Mesothelial cell of epicardium (in vitro differentiated cells): Measurements from ENCODE around the gene ZNF668. TPM values are rescaled to one million over a fixed set of nuclear protein-coding genes. Genes with fewer than 3 reads are reported as not detected.
"Not testable (repeated sequence)": the region's sequence is repeated elsewhere in the genome, so short reads cannot be mapped to it uniquely, and the experiment has no call there.

Source experiments
- DNase-seq, 2 experiments: peaks; one replicate each; pipeline ENCODE4 v3.0.0; 2021; ENCODE audit warnings: low spot score in 2 of 2; ENCODE audit not compliant: unreplicated experiment in 2 of 2
- H3K27ac Mint-ChIP-seq: 2 replicates; pipeline ENCODE4 v1.8.0; 2021; ENCODE audit warnings: mixed read lengths
- H3K27me3 Mint-ChIP-seq: 2 replicates; pipeline ENCODE4 v1.8.0; 2021; ENCODE audit warnings: low read depth, mixed read lengths
- H3K36me3 Mint-ChIP-seq: 2 replicates; pipeline ENCODE4 v1.8.0; 2021; ENCODE audit warnings: mixed read lengths
- H3K4me1 Mint-ChIP-seq: 2 replicates; pipeline ENCODE4 v1.8.0; 2021; ENCODE audit warnings: mixed read lengths
- H3K4me3 Mint-ChIP-seq: 2 replicates; pipeline ENCODE4 v1.8.0; 2021; ENCODE audit warnings: mild to moderate bottlenecking, moderate library complexity, mixed read lengths
- H3K9me3 Mint-ChIP-seq: 2 replicates; pipeline ENCODE4 v1.8.0; 2021; ENCODE audit warnings: mixed read lengths
- CTCF ChIP-seq: fragments of 200-600 bp; sonication (generic); IDR thresholded peaks from one replicate; pipeline ENCODE4 v1.5.0; 2021; ENCODE audit warnings: antibody characterized with exemption; ENCODE audit not compliant: unreplicated experiment
- total RNA-seq: library from RNA; stranded (reverse); gene quantifications from 3 replicates; pipeline ENCODE4 v1.2.1, GENCODE V29; 2021

Gene ZNF668
- total RNA-seq, 1 donor from 2014 or later, result 12.8 TPM

GRCh38 chr16:31023252-31023602, 50.8 kb downstream of the ZNF668 start:
- no peaks in the 10 kb centered on the region for H3K36me3 Mint-ChIP-seq
- no peak for DNase-seq
- no peaks in the 10 kb centered on the region for H3K4me1 Mint-ChIP-seq
- no peaks in the 10 kb centered on the region for H3K9me3 Mint-ChIP-seq
- H3K27ac Mint-ChIP-seq, result no peak overlapping the region
- no peak for TF ChIP-seq CTCF
- no peaks in the 10 kb centered on the region for H3K27me3 Mint-ChIP-seq
- no peak overlapping the region for H3K4me3 Mint-ChIP-seq

GRCh38 chr16:31022544-31023251, 51.3 kb downstream of the ZNF668 start:
- Mint-ChIP-seq H3K27me3 (no peaks in the 10 kb centered on the region), H3K27ac (no peak overlapping the region), H3K4me1 (no peaks in the 10 kb centered on the region), H3K9me3 (no peaks in the 10 kb centered on the region), H3K4me3 (no peak overlapping the region), H3K36me3 (no peaks in the 10 kb centered on the region)
- TF ChIP-seq CTCF, result no peak
- DNase-seq, result no peak

GRCh38 chr16:31020536-31020935, 53.5 kb downstream of the ZNF668 start:
- DNase-seq, result no peak
- Mint-ChIP-seq H3K4me3 (no peak overlapping the region), H3K36me3 (no peaks in the 10 kb centered on the region), H3K9me3 (no peaks in the 10 kb centered on the region), H3K27ac (no peak overlapping the region), H3K27me3 (peaks cover 2% of the 10 kb centered on the region), H3K4me1 (no peaks in the 10 kb centered on the region)
- TF ChIP-seq CTCF, result no peak

- not testable (repeated sequence) for H3K27ac Mint-ChIP-seq, H3K36me3 Mint-ChIP-seq, H3K4me3 Mint-ChIP-seq, H3K9me3 Mint-ChIP-seq, H3K4me1 Mint-ChIP-seq, DNase-seq
- H3K27me3 Mint-ChIP-seq, result peaks cover 27% of the 10 kb centered on the region
These were observed 56.3 kb downstream of the ZNF668 start for GRCh38 chr16:31017756-31018155.

DNA sequence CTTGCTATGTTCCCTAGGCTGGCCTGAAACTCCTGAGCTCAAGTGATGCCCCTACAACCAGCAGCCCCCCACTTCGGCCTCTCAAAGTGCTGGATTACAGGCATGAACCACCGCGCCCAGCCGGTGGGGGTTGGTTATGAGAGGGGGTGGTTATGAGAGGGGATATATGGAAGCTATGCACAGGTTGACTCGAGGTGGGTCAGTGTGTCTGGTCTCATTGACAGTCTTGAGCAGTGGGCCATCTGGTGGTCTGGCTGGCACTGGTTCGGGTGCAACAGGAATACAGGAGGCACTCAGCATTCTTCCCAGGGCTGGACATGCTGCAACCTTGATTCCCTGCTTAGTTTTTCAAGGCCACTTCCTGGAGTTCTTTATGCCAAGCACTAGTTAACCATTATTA, 58.0 kb downstream of the ZNF668 start:
- Mint-ChIP-seq H3K36me3 (no peaks in the 10 kb centered on the region), H3K27ac (no peak overlapping the region), H3K4me1 (peaks cover 2% of the 10 kb centered on the region), H3K4me3 (no peak overlapping the region), H3K27me3 (peaks cover 44% of the 10 kb centered on the region), H3K9me3 (no peaks in the 10 kb centered on the region)
- no peak for TF ChIP-seq CTCF
- no peak for DNase-seq

DNA sequence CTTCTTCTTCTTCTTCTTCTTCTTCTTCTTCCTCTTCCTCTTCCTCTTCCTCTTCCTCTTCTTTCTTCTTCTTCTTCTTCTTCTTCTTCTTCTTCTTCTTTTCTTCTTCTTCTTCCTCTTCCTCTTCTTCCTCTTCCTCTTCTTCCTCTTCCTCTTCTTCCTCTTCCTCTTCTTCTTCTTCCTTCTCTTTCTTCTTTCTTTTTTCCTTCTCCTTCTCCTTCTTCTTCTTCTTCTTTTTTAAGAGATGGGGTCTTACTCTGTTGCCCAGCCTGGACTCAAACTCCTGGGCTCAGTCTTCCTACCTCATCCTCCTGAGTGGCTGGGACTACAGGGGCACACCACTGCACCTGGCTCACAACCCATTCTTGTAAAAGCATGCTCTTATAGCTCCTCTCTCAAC, 60.7 kb downstream of the ZNF668 start:
- H3K9me3 Mint-ChIP-seq, H3K4me1 Mint-ChIP-seq: not testable (repeated sequence)

GRCh38 chr16:31011815-31012214, 62.2 kb downstream of the ZNF668 start:
- not testable (repeated sequence) for H3K36me3 Mint-ChIP-seq, H3K9me3 Mint-ChIP-seq, H3K27ac Mint-ChIP-seq, H3K4me1 Mint-ChIP-seq, DNase-seq
- H3K27me3 Mint-ChIP-seq, result peaks cover 77% of the 10 kb centered on the region
- H3K4me3 Mint-ChIP-seq, result peak overlapping the region; percentile 66

More for the DNA sequence above, 60.7 kb downstream of the ZNF668 start:
- H3K36me3 Mint-ChIP-seq, H3K27ac Mint-ChIP-seq, DNase-seq, H3K4me3 Mint-ChIP-seq: not testable (repeated sequence)
- H3K27me3 Mint-ChIP-seq, result peaks cover 67% of the 10 kb centered on the region

Other genes with a start within 250 kb of the ZNF668 start
- 43.6 to 44.8 TPM (median 43.9 TPM) in 3 replicates for gene BCL7C, start 180.2 kb downstream of the ZNF668 start, total RNA-seq
- 9.1 to 11.5 TPM (median 10.3 TPM) in 3 replicates for gene CTF1, start 177.6 kb downstream of the ZNF668 start, total RNA-seq
- gene FBXL19, start 150.7 kb downstream of the ZNF668 start, total RNA-seq, result 53.5 to 56.4 TPM (median 54.9 TPM) in 3 replicates
- 25.8 to 28.2 TPM (median 26.2 TPM) in 3 replicates for gene ORAI3, start 125.2 kb downstream of the ZNF668 start, total RNA-seq
- gene SETD1A, start 116.5 kb downstream of the ZNF668 start, total RNA-seq, result 30.8 to 39.1 TPM (median 36.4 TPM) in 3 replicates
- gene HSD3B7, start 89.0 kb downstream of the ZNF668 start, total RNA-seq, result 3.5 to 4.0 TPM (median 3.6 TPM) in 3 replicates
- 4.9 to 5.9 TPM (median 5.2 TPM) in 3 replicates for gene STX1B, start 63.6 kb downstream of the ZNF668 start, total RNA-seq
- 39.2 to 42.8 TPM (median 40.2 TPM) in 3 replicates for gene STX4, start 40.7 kb downstream of the ZNF668 start, total RNA-seq
- gene ZNF646, start 182 bp upstream of the ZNF668 start, total RNA-seq, result 20.4 to 22.2 TPM (median 21.4 TPM) in 3 replicates
- gene PRSS53, start 14.7 kb upstream of the ZNF668 start, total RNA-seq, result 4.0 to 4.9 TPM (median 4.5 TPM) in 3 replicates
- gene VKORC1, start 20.6 kb upstream of the ZNF668 start, total RNA-seq, result 48.6 to 53.7 TPM (median 49.5 TPM) in 3 replicates
- 36.4 to 37.3 TPM (median 37.0 TPM) in 3 replicates for gene BCKDK, start 34.1 kb upstream of the ZNF668 start, total RNA-seq
- gene KAT8, start 43.4 kb upstream of the ZNF668 start, total RNA-seq, result 72.1 to 76.4 TPM (median 75.7 TPM) in 3 replicates
- 79.1 to 84.3 TPM (median 79.9 TPM) in 3 replicates for gene PRSS8, start 61.5 kb upstream of the ZNF668 start, total RNA-seq
- gene PRSS36, start 75.8 kb upstream of the ZNF668 start, total RNA-seq, result 0.96 to 1.7 TPM (median 1.4 TPM) in 3 replicates
- gene FUS, start 105.9 kb upstream of the ZNF668 start, total RNA-seq, result 718 to 743 TPM (median 733 TPM) in 3 replicates
- gene PYCARD, start 128.5 kb upstream of the ZNF668 start, total RNA-seq, result 4.9 to 6.5 TPM (median 5.3 TPM) in 3 replicates
- gene TRIM72, start 139.9 kb upstream of the ZNF668 start, total RNA-seq, result 0.04 to 0.14 TPM (median 0.11 TPM) in 3 replicates
- not detected in 3 replicates for gene PYDC1, start 142.9 kb upstream of the ZNF668 start, total RNA-seq
- 0.29 TPM in 1 of 3 replicates, not detected in the others for gene ITGAM, start 185.7 kb upstream of the ZNF668 start, total RNA-seq